Measurements from ENCODE around the gene STXBP6. TPM values are rescaled to one million over a fixed set of nuclear protein-coding genes. Genes with fewer than 3 reads are reported as not detected.
A peak's percentile ranks its signal among the peaks of the same experiment; 100 is the strongest.

Gene STXBP6
- total and polyA plus RNA-seq, 2 of the 13 experiments (the other 11 are each of a cell fraction or from before 2014, with no cell fraction given): 35.3 to 42.8 TPM

- TF ChIP-seq ZBTB20 (CRISPR knock-in tag; IDR thresholded peaks at IDR 0.05; ENCODE audit: borderline replicate concordance, low read depth): no peak
- TF ChIP-seq NFE2L2 (IDR thresholded peaks at IDR 0.05; ENCODE audit: low read length): no peak
- no peak for TF ChIP-seq KIAA2018 (CRISPR knock-in tag; IDR thresholded peaks at IDR 0.05; ENCODE audit: borderline replicate concordance)
- TF ChIP-seq ZNF431 (CRISPR knock-in tag; IDR thresholded peaks at IDR 0.05; ENCODE audit: borderline replicate concordance, low read depth): no peak
- TF ChIP-seq ZNF20 (CRISPR knock-in tag; IDR thresholded peaks at IDR 0.05): no peak
- TF ChIP-seq THRA (CRISPR knock-in tag; IDR thresholded peaks at IDR 0.05; ENCODE audit: borderline replicate concordance): peak; percentile 96
- no peak for TF ChIP-seq ELK4 (CRISPR knock-in tag; IDR thresholded peaks at IDR 0.05; ENCODE audit: borderline replicate concordance)
- peak; percentile 18; the same call in 1 of the 2 replicates for TF ChIP-seq ZNF644 (CRISPR knock-in tag; IDR thresholded peaks at IDR 0.05; ENCODE audit: low read depth)
- 0 out of 2 replicates have a peak, but pooled peaks have one; percentile 13 for TF ChIP-seq HNF4A (CRISPR knock-in tag; IDR thresholded peaks at IDR 0.05)
Measured at GRCh38 chr14:24904533-24904932, 145.4 kb downstream of the STXBP6 start (continued).

All from HepG2 (cell line).